ENCODE data around the gene TEAD3.
"Not testable (repeated sequence)": the region's sequence is repeated elsewhere in the genome, so short reads cannot be mapped to it uniquely, and the experiment has no call there.

The TEAD3 gene

GRCh38 chr6:35519313-35520015 is 22.6 kb upstream of the TEAD3 start:
- Mint-ChIP-seq H3K36me3 (ENCODE audit: low read depth) (no peaks in the 10 kb centered on the region), H3K27me3 (no peaks in the 10 kb centered on the region), H3K27ac (no peak overlapping the region), H3K4me3 (no peak overlapping the region), H3K4me1 (peaks cover 15% of the 10 kb centered on the region), H3K9me3 (no peaks in the 10 kb centered on the region)
- no peak for ATAC-seq
- no peak for DNase-seq

- Mint-ChIP-seq H3K9me3 (no peaks in the 10 kb centered on the region), H3K4me3 (no peak overlapping the region), H3K36me3 (ENCODE audit: low read depth) (no peaks in the 10 kb centered on the region), H3K27me3 (no peaks in the 10 kb centered on the region), H3K4me1 (peaks cover 13% of the 10 kb centered on the region), H3K27ac (no peak overlapping the region)
- DNase-seq: no peak
- ATAC-seq: no peak
Observed at GRCh38 chr6:35518566-35519312, 21.9 kb upstream of the TEAD3 start.

GRCh38 chr6:35517978-35518377 is 21.1 kb upstream of the TEAD3 start:
- not testable (repeated sequence) for H3K36me3 Mint-ChIP-seq (ENCODE audit: low read depth); DNase-seq; H3K4me1 Mint-ChIP-seq; ATAC-seq; H3K9me3 Mint-ChIP-seq; H3K4me3 Mint-ChIP-seq; H3K27me3 Mint-ChIP-seq; H3K27ac Mint-ChIP-seq

GRCh38 chr6:35516712-35517111 is 19.8 kb upstream of the TEAD3 start:
- H3K4me1 Mint-ChIP-seq: no peaks in the 10 kb centered on the region
- peaks cover 7% of the 10 kb centered on the region for H3K27me3 Mint-ChIP-seq
- ATAC-seq (no peak), DNase-seq (no peak)
- H3K36me3 Mint-ChIP-seq (ENCODE audit: low read depth): no peaks in the 10 kb centered on the region
- H3K9me3 Mint-ChIP-seq: no peaks in the 10 kb centered on the region
- H3K4me3 Mint-ChIP-seq: no peak overlapping the region
- H3K27ac Mint-ChIP-seq: no peak overlapping the region

- H3K27me3 Mint-ChIP-seq: peaks cover 11% of the 10 kb centered on the region
- H3K4me1 Mint-ChIP-seq, DNase-seq: not testable (repeated sequence)
Observed at GRCh38 chr6:35515939-35516338, 19.1 kb upstream of the TEAD3 start.

GRCh38 chr6:35514587-35514986 is 17.7 kb upstream of the TEAD3 start:
- H3K36me3 Mint-ChIP-seq (ENCODE audit: low read depth): no peaks in the 10 kb centered on the region
- peaks cover 15% of the 10 kb centered on the region for H3K27me3 Mint-ChIP-seq
- no peak for DNase-seq

More at GRCh38 chr6:35515939-35516338, 19.1 kb upstream of the TEAD3 start:
- H3K9me3 Mint-ChIP-seq; H3K4me3 Mint-ChIP-seq; H3K27ac Mint-ChIP-seq; H3K36me3 Mint-ChIP-seq (ENCODE audit: low read depth); ATAC-seq: not testable (repeated sequence)

GRCh38 chr6:35512740-35513139 is 15.9 kb upstream of the TEAD3 start, which contains the start of gene TULP1:
Gene TULP1, minus strand, starts transcription at chr6:35512896. Its CDS starts 38 bp downstream, at chr6:35512858.
- Mint-ChIP-seq H3K27ac (no peak within 1 kb of the TSS), H3K9me3 (no peaks in the 10 kb centered on the region), H3K27me3 (peaks cover 15% of the 10 kb centered on the region), H3K4me1 (peaks cover 1% of the 10 kb centered on the region), H3K4me3 (no peak within 1 kb of the TSS), H3K36me3 (ENCODE audit: low read depth) (no peaks in the 10 kb centered on the region)
- ATAC-seq (no peak), DNase-seq (no peak)

More at GRCh38 chr6:35514587-35514986, 17.7 kb upstream of the TEAD3 start:
- H3K27ac Mint-ChIP-seq: no peak overlapping the region
- H3K4me1 Mint-ChIP-seq: peaks cover 1% of the 10 kb centered on the region
- no peaks in the 10 kb centered on the region for H3K9me3 Mint-ChIP-seq
- ATAC-seq: no peak
- no peak overlapping the region for H3K4me3 Mint-ChIP-seq

GRCh38 chr6:35512006-35512405 is 15.1 kb upstream of the TEAD3 start:
- Mint-ChIP-seq H3K4me3 (no peak overlapping the region), H3K9me3 (no peaks in the 10 kb centered on the region), H3K27me3 (peaks cover 15% of the 10 kb centered on the region), H3K36me3 (ENCODE audit: low read depth) (no peaks in the 10 kb centered on the region), H3K27ac (no peak overlapping the region), H3K4me1 (peaks cover 1% of the 10 kb centered on the region)
- DNase-seq (no peak), ATAC-seq (no peak)

GRCh38 chr6:35511562-35511941 is 14.7 kb upstream of the TEAD3 start:
- Mint-ChIP-seq H3K27ac (no peak overlapping the region), H3K36me3 (ENCODE audit: low read depth) (no peaks in the 10 kb centered on the region), H3K9me3 (no peaks in the 10 kb centered on the region), H3K27me3 (peaks cover 15% of the 10 kb centered on the region), H3K4me1 (peaks cover 1% of the 10 kb centered on the region), H3K4me3 (no peak overlapping the region)
- DNase-seq: no peak
- ATAC-seq: peak; percentile 13

GRCh38 chr6:35510916-35511561 is 14.2 kb upstream of the TEAD3 start:
- ATAC-seq (peak; percentile 29), DNase-seq (no peak)
- Mint-ChIP-seq H3K27me3 (peaks cover 15% of the 10 kb centered on the region), H3K36me3 (ENCODE audit: low read depth) (no peaks in the 10 kb centered on the region), H3K4me1 (peaks cover 1% of the 10 kb centered on the region), H3K27ac (no peak overlapping the region), H3K9me3 (no peaks in the 10 kb centered on the region), H3K4me3 (no peak overlapping the region)

- no peak overlapping the region for H3K4me3 Mint-ChIP-seq
- DNase-seq: no peak
- H3K36me3 Mint-ChIP-seq (ENCODE audit: low read depth): no peaks in the 10 kb centered on the region
- ATAC-seq: no peak
- H3K27ac Mint-ChIP-seq: no peak overlapping the region
- peaks cover 1% of the 10 kb centered on the region for H3K4me1 Mint-ChIP-seq
- peaks cover 19% of the 10 kb centered on the region for H3K27me3 Mint-ChIP-seq
- no peaks in the 10 kb centered on the region for H3K9me3 Mint-ChIP-seq
Observed at GRCh38 chr6:35508542-35508941, 11.7 kb upstream of the TEAD3 start.

- H3K9me3 Mint-ChIP-seq: no peaks in the 10 kb centered on the region
- H3K27ac Mint-ChIP-seq: no peak overlapping the region
- ATAC-seq (no peak), DNase-seq (no peak)
- peaks cover 1% of the 10 kb centered on the region for H3K4me1 Mint-ChIP-seq
- H3K4me3 Mint-ChIP-seq: no peak overlapping the region
- peaks cover 22% of the 10 kb centered on the region for H3K27me3 Mint-ChIP-seq
- H3K36me3 Mint-ChIP-seq (ENCODE audit: low read depth): no peaks in the 10 kb centered on the region
Observed at GRCh38 chr6:35508027-35508426, 11.1 kb upstream of the TEAD3 start.

- no peak for DNase-seq
- Mint-ChIP-seq H3K4me1 (peaks cover 1% of the 10 kb centered on the region), H3K9me3 (no peaks in the 10 kb centered on the region), H3K4me3 (no peak overlapping the region), H3K27me3 (peaks cover 20% of the 10 kb centered on the region), H3K36me3 (ENCODE audit: low read depth) (no peaks in the 10 kb centered on the region), H3K27ac (no peak overlapping the region)
- ATAC-seq: no peak
Observed at GRCh38 chr6:35507221-35507620, 10.3 kb upstream of the TEAD3 start.

- no peak for ATAC-seq
- H3K4me3 Mint-ChIP-seq: no peak overlapping the region
- no peak overlapping the region for H3K27ac Mint-ChIP-seq
- no peak for DNase-seq
- peaks cover 19% of the 10 kb centered on the region for H3K27me3 Mint-ChIP-seq
- no peaks in the 10 kb centered on the region for H3K9me3 Mint-ChIP-seq
- H3K4me1 Mint-ChIP-seq: peaks cover 1% of the 10 kb centered on the region
- H3K36me3 Mint-ChIP-seq (ENCODE audit: low read depth): no peaks in the 10 kb centered on the region
Observed at GRCh38 chr6:35506536-35506935, 9.7 kb upstream of the TEAD3 start.

GRCh38 chr6:35505999-35506412 is 9.1 kb upstream of the TEAD3 start:
- Mint-ChIP-seq H3K9me3 (no peaks in the 10 kb centered on the region), H3K27ac (no peak overlapping the region), H3K4me3 (no peak overlapping the region), H3K4me1 (no peaks in the 10 kb centered on the region), H3K36me3 (ENCODE audit: low read depth) (no peaks in the 10 kb centered on the region), H3K27me3 (peaks cover 18% of the 10 kb centered on the region)
- DNase-seq: no peak
- ATAC-seq: no peak
